ENCODE measurements around the gene GPATCH3.
A peak's percentile ranks its signal among the peaks of the same experiment; 100 is the strongest.
"Not testable (repeated sequence)": the region's sequence is repeated elsewhere in the genome, so short reads cannot be mapped to it uniquely, and the experiment has no call there.

Gene GPATCH3

DNA sequence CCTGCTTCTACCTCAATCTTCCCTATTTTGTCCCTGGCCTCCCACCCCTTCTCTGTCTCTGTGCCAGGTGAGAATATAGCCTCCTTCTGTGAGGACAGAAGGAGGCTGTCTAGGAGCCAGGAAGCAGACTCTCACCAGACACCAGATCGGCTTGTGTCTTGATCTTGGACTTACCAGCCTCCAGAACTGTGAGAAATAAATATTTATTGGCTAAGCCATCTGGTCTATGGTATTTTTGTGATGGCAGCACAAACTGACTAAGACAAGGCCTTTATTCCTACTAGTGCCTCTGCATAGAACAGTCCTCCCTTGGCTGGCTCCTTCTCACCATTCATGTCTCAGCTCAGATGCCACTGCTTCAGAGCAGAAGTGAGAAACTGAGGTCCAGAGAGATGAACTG is 12.0 kb downstream of the GPATCH3 start:
- Histone ChIP-seq H3K27ac (no peak overlapping the region), H3K4me3 (ENCODE audit: low read depth, low read length) (no peak overlapping the region), H3K36me3 (replicated peaks) (peaks cover 53% of the 10 kb centered on the region), H3K27me3 (replicated peaks) (no peaks in the 10 kb centered on the region)
- no peak for DNase-seq
- TF ChIP-seq, protein P1, sequence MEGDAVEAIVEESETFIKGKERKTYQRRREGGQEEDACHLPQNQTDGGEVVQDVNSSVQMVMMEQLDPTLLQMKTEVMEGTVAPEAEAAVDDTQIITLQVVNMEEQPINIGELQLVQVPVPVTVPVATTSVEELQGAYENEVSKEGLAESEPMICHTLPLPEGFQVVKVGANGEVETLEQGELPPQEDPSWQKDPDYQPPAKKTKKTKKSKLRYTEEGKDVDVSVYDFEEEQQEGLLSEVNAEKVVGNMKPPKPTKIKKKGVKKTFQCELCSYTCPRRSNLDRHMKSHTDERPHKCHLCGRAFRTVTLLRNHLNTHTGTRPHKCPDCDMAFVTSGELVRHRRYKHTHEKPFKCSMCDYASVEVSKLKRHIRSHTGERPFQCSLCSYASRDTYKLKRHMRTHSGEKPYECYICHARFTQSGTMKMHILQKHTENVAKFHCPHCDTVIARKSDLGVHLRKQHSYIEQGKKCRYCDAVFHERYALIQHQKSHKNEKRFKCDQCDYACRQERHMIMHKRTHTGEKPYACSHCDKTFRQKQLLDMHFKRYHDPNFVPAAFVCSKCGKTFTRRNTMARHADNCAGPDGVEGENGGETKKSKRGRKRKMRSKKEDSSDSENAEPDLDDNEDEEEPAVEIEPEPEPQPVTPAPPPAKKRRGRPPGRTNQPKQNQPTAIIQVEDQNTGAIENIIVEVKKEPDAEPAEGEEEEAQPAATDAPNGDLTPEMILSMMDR (IDR thresholded peaks at IDR 0.05; ENCODE audit: low read depth, low read length, missing control alignments) = no peak
- in situ Hi-C loops (cut with HindIII; ENCODE audit: low pct_ligation_motif_present, low sequenced_read_pairs) = no loop called here

DNA sequence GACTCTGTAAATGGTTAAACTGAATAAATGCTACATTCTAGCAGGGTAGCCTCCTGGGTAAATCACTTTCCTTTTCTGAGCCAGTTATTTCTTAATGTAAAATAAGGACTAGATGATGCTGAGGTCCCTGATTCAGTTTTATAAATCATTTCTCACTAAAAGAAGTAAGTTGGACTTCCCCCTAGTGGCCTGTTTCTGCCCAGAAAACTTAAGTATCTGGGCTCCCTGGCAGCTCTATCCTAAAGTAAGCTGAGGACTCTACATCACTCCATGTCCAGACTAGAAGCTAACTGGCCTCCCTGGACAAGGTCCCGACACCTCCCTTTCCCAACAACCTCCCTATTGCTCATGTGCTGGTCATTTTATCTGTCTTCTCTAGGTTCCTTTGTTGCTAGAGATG is 13.1 kb downstream of the GPATCH3 start:
- Histone ChIP-seq H3K36me3 (replicated peaks) (peaks cover 54% of the 10 kb centered on the region), H3K27me3 (replicated peaks) (no peaks in the 10 kb centered on the region), H3K4me3 (ENCODE audit: low read depth, low read length) (no peak overlapping the region), H3K27ac (no peak overlapping the region)
- DNase-seq = peak; percentile 20
- TF ChIP-seq, protein P1 (IDR thresholded peaks at IDR 0.05; ENCODE audit: low read depth, low read length, missing control alignments) = peak; percentile 67
- in situ Hi-C loops (cut with HindIII; ENCODE audit: low pct_ligation_motif_present, low sequenced_read_pairs) = no loop called here

DNA sequence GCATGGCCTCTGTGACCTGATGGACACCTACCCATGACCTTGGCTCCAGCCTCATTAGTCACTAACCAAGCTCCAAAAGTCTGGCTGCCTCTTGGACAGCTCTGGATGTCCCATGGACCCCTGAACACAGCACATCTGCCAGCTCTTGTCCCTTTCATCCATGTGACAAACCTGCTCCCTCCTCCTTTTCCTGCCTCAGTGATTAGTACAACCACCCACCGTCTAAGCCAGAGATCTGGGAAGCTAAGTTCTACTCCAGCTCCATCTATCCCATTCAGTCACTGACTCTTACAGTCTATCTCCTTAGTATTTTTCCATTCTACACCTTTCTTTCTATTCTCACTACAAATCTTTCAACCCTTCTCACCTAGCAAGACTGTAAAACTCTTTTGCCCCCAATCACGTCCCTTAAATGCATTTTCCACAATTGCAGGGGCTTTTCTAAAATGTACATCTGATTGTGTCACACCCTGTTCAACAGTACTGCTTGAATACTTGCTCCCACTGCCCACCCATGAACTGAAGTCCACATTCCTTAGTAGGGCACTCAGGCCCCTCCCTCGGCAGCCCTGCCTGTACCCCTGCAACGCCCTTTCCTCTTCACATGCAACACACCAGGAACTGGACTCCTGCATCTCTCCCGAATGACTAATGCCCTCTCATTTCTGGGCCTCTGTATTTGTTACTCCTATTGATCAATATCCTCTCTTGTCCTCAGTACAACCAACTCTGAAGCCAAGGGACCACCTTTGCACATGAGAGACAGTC is 17.4 kb downstream of the GPATCH3 start:
- H3K4me3 ChIP-seq (ENCODE audit: low read depth, low read length) = no peak overlapping the region
- H3K27me3 ChIP-seq (replicated peaks) = no peaks in the 10 kb centered on the region
- in situ Hi-C loops (cut with HindIII; ENCODE audit: low pct_ligation_motif_present, low sequenced_read_pairs) = no loop called here
- DNase-seq = no peak
- H3K27ac ChIP-seq = no peak overlapping the region
- peaks cover 66% of the 10 kb centered on the region for H3K36me3 ChIP-seq (replicated peaks)
- TF ChIP-seq, protein P1 (IDR thresholded peaks at IDR 0.05; ENCODE audit: low read depth, low read length, missing control alignments) = no peak

DNA sequence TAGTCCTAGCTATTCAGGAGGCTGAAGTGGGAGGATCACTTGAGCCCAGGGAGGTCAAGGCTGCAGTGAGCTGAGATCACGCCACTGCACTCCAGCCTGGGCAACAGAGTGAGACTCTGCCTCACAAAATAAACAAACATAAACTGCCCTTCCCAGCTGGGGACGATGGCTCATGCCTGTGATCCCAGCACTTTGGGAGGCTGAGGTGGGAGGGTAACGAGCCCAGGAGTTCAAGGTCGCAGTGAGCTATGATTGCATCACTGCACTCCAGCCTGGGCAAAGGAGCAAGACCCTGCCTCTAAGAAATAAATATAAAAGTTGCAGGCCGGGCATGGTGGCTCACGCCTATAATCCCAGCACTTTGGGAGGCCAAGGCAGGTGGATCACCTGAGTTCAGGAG is 18.7 kb downstream of the GPATCH3 start:
- in situ Hi-C loops (cut with HindIII; ENCODE audit: low pct_ligation_motif_present, low sequenced_read_pairs); H3K27me3 ChIP-seq (replicated peaks); H3K4me3 ChIP-seq (ENCODE audit: low read depth, low read length); H3K27ac ChIP-seq; DNase-seq: not testable (repeated sequence)
- H3K36me3 ChIP-seq (replicated peaks) = peaks cover 69% of the 10 kb centered on the region

DNA sequence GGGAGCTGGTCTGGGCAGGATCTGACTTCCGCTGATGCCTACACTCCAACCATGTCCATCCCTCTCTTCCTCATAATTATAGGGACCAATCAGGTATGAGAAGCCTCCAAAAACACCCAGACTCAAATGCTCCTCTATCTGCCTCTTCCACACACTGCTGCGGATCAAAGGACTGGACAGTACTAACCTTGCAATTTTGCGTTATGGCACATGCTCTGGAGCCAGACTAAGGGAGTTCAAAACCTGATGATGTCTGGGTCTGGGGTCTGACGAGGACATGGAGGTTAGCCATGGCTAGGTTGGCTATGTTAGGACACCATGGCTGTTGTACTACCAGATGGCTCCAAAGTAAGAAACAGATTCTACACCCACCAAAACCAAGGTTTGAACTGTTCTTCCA is 20.5 kb downstream of the GPATCH3 start:
- H3K27me3 ChIP-seq (replicated peaks) = no peaks in the 10 kb centered on the region
- DNase-seq = no peak
- no peak overlapping the region for H3K27ac ChIP-seq
- TF ChIP-seq, protein P1 (IDR thresholded peaks at IDR 0.05; ENCODE audit: low read depth, low read length, missing control alignments) = no peak
- peaks cover 57% of the 10 kb centered on the region for H3K36me3 ChIP-seq (replicated peaks)
- in situ Hi-C loops (cut with HindIII; ENCODE audit: low pct_ligation_motif_present, low sequenced_read_pairs) = no loop called here
- H3K4me3 ChIP-seq (ENCODE audit: low read depth, low read length) = no peak overlapping the region

DNA sequence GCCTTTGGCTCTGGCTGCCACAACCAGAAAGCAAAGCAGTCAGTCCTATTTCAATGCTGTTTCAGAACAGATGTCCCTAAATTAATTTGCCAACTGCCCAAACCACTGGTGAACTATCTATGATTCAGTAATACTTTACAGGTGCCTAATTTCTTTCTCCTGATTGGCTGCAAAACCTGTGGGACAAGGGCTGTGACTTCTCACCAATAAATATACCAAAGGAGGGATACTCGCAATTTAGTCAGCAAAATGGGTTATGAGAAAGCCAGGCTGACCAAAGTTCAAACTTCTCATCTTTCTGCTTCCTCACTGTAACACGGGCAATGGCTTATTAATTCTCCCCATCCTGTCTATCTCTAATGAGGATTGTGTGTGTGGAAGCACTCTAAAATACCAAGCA is 22.9 kb downstream of the GPATCH3 start:
- H3K27ac ChIP-seq = no peak overlapping the region
- in situ Hi-C loops (cut with HindIII; ENCODE audit: low pct_ligation_motif_present, low sequenced_read_pairs) = no loop called here
- H3K4me3 ChIP-seq (ENCODE audit: low read depth, low read length) = no peak overlapping the region
- no peak for DNase-seq
- H3K36me3 ChIP-seq (replicated peaks) = peaks cover 34% of the 10 kb centered on the region
- no peaks in the 10 kb centered on the region for H3K27me3 ChIP-seq (replicated peaks)
- TF ChIP-seq, protein P1 (IDR thresholded peaks at IDR 0.05; ENCODE audit: low read depth, low read length, missing control alignments) = no peak

Measured in brain microvascular endothelial cell (primary cell).